Lower lobe of right lung (tissue), 2 donors: Measurements from ENCODE around the gene IL1B. TPM values are rescaled to one million over a fixed set of nuclear protein-coding genes. Genes with fewer than 3 reads are reported as not detected.

Experiments
- ATAC-seq, 2 donors: fragments of 200-7000 bp; cut with Tn5 transposase; one replicate each; pipeline ENCODE4 v1.9.1; 2020 to 2022; ENCODE audit warnings: mild to moderate bottlenecking in 2 of 2, moderate library complexity in 2 of 2
- DNase-seq: peaks from one replicate; pipeline ENCODE4 v3.0.0-alpha.2; 2020
- H3K27ac ChIP-seq: fragments of 200-600 bp; one replicate; pipeline ENCODE4 v1.8.0; 2022
- H3K27me3 ChIP-seq: fragments of 200-600 bp; one replicate; pipeline ENCODE4 v1.8.0; 2022; ENCODE audit warnings: low read depth
- H3K36me3 ChIP-seq: fragments of 200-600 bp; one replicate; pipeline ENCODE4 v1.8.0; 2022; ENCODE audit warnings: mild to moderate bottlenecking
- H3K4me1 ChIP-seq: fragments of 200-600 bp; one replicate; pipeline ENCODE4 v1.8.0; 2022
- H3K4me3 ChIP-seq: fragments of 200-600 bp; one replicate; pipeline ENCODE4 v1.8.0; 2022; ENCODE audit warnings: mild to moderate bottlenecking
- H3K9me3 ChIP-seq: fragments of 200-600 bp; one replicate; pipeline ENCODE4 v1.8.0; 2022
- intact Hi-C: fragments of 100-400 bp; cut with DNase I; formaldehyde crosslinking; loops from one replicate; pipeline ENCODE4 v1.11.0; 2022
- total RNA-seq: library from RNA; stranded (reverse); fragmentation: NEBNext Ultra II Directional; extraction: Animal tissue kit (Norgen Biotek cat#: 25700); gene quantifications from one replicate; pipeline ENCODE4 v1.2.1, GENCODE V29; 2021
- TF ChIP-seq, protein P1 (sequence below): fragments of 200-600 bp; IDR thresholded peaks from one replicate; pipeline ENCODE4 v1.8.0; 2022; ENCODE audit warnings: antibody characterized with exemption, mild to moderate bottlenecking
- donor health status: DM: no; HTN: yes; CAD: no; lungs with severe emphysema.

Gene IL1B
- total RNA-seq, 1 donor from 2014 or later = 17.5 TPM

DNA sequence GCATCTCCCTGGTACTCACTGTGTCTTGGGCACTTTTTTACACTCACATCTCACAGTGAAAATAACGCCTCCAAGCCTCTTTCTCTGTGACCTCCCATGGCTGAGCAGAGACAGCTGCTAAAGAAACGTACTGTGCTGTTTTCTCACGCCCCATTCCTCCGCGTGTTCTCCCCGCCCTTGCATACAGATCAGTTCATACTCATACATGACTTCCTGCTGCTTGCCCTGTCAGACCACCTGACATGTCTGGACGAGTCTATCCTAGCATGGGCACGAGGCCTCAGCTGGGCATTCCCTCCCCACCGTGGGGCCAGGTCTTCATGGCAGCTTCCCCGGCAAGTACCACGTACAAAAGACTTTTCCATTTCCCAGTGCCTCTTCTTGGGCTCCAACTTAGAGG is 31.0 kb downstream of the IL1B start:
- TF ChIP-seq, protein P1, sequence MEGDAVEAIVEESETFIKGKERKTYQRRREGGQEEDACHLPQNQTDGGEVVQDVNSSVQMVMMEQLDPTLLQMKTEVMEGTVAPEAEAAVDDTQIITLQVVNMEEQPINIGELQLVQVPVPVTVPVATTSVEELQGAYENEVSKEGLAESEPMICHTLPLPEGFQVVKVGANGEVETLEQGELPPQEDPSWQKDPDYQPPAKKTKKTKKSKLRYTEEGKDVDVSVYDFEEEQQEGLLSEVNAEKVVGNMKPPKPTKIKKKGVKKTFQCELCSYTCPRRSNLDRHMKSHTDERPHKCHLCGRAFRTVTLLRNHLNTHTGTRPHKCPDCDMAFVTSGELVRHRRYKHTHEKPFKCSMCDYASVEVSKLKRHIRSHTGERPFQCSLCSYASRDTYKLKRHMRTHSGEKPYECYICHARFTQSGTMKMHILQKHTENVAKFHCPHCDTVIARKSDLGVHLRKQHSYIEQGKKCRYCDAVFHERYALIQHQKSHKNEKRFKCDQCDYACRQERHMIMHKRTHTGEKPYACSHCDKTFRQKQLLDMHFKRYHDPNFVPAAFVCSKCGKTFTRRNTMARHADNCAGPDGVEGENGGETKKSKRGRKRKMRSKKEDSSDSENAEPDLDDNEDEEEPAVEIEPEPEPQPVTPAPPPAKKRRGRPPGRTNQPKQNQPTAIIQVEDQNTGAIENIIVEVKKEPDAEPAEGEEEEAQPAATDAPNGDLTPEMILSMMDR = no peak
- DNase-seq = no peak
- Histone ChIP-seq H3K4me3 (no peak overlapping the region), H3K9me3 (no peaks in the 10 kb centered on the region), H3K4me1 (no peaks in the 10 kb centered on the region), H3K36me3 (no peaks in the 10 kb centered on the region), H3K27ac (no peak overlapping the region), H3K27me3 (no peaks in the 10 kb centered on the region)
- intact Hi-C loops = no loop called here
- ATAC-seq = no peak

DNA sequence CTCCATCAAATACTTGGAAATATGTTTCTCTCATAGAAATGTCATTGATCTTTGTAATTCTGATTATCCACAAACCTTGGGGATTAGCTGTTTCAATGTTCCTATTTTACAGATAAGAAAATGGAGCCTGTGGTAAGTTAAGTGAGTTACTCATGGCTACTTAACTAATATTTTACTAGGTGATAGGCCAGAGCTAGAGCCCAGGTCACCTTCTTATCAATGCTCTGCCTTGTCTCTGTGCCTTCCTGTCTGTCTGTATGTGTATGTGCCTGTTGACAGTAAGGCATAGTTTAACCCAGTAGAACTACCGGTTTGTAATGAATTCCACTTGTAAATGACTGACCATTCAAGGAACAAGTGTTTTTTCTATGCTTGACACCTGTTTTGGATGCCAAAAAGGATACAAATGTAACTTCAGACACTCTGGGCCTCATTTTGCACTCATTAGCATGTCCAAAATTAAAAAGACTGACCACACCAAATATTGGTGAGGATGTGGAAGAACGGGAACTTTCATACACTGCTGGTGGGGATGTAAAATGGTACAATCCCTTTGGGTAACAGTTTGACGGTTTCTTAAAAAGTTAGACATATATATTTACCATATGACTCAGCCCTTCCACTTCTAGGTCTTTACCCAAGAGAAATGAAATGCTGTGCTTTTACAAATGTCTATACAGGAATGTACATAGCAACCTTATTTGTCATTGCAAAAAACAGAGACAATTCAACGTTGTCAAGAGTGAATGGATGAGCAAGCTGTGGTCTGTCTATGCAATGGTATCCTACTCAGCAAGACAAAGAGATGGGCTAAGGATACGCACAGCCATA is 32.7 kb downstream of the IL1B start:
- Histone ChIP-seq H3K36me3 (no peaks in the 10 kb centered on the region), H3K9me3 (no peaks in the 10 kb centered on the region), H3K27me3 (no peaks in the 10 kb centered on the region), H3K4me1 (no peaks in the 10 kb centered on the region), H3K27ac (no peak overlapping the region), H3K4me3 (no peak overlapping the region)
- no peak for ATAC-seq
- TF ChIP-seq, protein P1 = no peak
- DNase-seq = no peak
- intact Hi-C loops = no loop called here

DNA sequence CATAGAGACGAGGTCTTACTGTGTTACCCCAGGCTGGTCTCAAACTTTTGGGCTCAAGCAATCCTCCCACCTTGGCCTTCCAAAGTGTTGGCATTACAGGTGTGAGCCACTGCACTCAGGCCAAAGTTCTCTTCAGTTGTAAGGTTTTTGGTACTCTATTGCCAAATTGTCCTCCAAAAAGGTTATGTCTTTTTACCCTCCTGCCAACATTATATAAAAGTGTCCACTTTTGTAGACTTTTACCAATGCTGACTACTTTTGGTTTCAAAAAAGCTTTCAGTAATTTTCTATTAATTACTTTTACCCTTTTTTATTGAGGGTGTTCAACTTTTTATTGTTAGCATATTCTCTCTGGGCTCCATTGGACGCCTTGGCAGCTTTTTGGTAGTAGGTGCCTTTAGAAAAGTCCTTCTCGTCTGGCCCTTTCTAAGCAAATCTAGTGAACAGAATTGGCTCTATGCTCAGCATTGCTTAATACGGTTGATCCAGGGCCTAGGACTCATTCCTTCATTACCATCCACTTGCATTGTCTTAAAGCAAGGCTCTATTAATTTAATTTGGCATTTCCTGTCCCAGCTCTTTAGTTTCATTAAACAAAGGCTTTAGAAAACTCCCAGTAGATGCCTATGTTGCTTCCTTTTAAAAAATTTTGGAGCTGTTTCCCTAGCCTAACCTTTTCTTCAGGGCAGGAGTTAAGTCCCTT is 35.5 kb downstream of the IL1B start:
- Histone ChIP-seq H3K36me3 (no peaks in the 10 kb centered on the region), H3K9me3 (no peaks in the 10 kb centered on the region), H3K4me1 (no peaks in the 10 kb centered on the region), H3K27ac (no peak overlapping the region), H3K4me3 (no peak overlapping the region), H3K27me3 (no peaks in the 10 kb centered on the region)
- intact Hi-C loops = no loop called here
- no peak for DNase-seq
- TF ChIP-seq, protein P1 = no peak
- ATAC-seq = no peak

DNA sequence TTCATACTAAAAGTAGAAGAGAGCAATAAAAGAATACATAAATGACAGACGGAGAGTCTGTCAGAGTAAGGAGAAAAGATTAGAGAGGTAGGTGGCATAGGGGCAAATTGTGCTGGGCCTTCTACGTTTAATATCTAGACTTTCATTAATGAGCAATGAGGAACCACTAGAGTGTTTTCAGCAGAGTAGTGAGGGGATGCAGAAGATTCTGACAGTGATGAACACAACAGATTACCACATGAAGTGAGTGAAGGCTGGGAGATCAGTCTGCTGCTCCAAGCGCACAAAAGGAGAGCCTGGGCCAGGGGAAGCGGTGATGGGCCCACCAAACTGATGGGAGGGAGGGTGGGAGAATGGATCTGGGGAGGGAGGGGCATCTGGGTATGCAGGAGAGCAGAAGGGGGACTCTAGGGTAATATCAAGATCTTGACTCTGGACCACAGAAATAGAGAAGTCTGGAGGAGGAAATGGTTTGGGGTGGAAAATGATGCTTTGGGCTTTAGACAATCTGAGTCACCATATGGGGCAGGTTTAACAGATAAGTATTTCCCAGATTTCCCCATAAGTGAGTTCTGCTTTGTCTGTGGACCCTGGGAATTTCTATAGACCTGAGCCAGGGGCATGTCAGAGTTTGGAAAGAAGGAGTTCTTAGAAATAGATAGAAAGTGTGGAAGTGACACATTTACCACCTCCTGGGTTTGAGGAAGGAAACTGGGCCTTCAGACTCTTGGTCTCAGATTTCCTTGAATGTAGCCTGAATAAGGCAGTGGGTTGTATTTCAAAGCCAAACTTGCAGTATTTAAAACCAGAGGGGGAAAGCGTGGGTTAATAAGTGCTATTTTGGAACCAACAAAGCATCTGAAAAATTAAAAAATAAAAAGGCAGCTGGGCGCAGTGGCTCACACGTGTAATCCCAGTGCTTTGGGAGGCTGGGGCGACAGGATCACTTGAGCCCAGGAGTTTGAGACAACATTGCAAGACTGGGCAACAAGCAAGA is 37.3 kb downstream of the IL1B start:
- Histone ChIP-seq H3K27ac (no peak overlapping the region), H3K36me3 (no peaks in the 10 kb centered on the region), H3K9me3 (no peaks in the 10 kb centered on the region), H3K4me3 (no peak overlapping the region), H3K4me1 (peaks cover 11% of the 10 kb centered on the region), H3K27me3 (no peaks in the 10 kb centered on the region)
- ATAC-seq (peak; percentile 48 to 53), DNase-seq (no peak)
- TF ChIP-seq, protein P1 = no peak
- intact Hi-C loops = no loop called here

DNA sequence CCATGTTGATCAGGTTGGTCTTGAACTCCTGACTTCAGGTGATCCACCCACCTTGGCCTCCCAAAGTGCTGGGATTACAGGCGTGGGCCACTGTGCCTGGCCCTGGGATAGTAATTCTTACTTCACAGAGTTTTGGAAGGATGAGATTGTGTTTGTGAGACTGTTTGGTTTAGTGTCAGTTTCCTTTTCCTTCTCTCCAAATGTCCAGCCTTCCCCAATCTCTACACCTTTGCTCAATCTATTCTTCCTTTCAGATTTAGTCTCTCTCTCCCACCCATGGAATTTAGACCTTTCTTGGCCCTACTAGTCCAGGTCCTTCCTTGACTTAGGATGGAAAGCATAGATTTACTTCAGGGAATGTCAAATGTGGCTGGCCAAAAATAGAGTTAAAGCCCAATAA is 40.1 kb downstream of the IL1B start:
- DNase-seq (no peak), ATAC-seq (no peak)
- no peaks in the 10 kb centered on the region for H3K27me3 ChIP-seq
- no peak overlapping the region for H3K4me3 ChIP-seq
- H3K36me3 ChIP-seq = no peaks in the 10 kb centered on the region
- H3K27ac ChIP-seq = no peak overlapping the region
- peaks cover 15% of the 10 kb centered on the region for H3K4me1 ChIP-seq
- intact Hi-C loops = no loop called here
- TF ChIP-seq, protein P1 = no peak
- H3K9me3 ChIP-seq = no peaks in the 10 kb centered on the region
